Heart right ventricle (tissue), 16 donors: ENCODE data around the gene FHOD3. TPM values are rescaled to one million over a fixed set of nuclear protein-coding genes. Genes with fewer than 3 reads are reported as not detected.
A peak's percentile ranks its signal among the peaks of the same experiment; 100 is the strongest.

Experiments
- ATAC-seq, 8 donors: fragments of 200-7000 bp; cut with Tn5 transposase; one replicate each; pipeline ENCODE4 v1.9.1; 2020; ENCODE audit warnings: mild to moderate bottlenecking in 8 of 8, moderate library complexity in 8 of 8, moderate number of reproducible peaks in 1 of 8
- DNase-seq, 2 donors: peaks; one replicate each; pipeline ENCODE4 v3.0.0-alpha.2; 2020
- H3K27ac ChIP-seq, 10 donors: fragments of 200-600 bp; sonication (generic) in 2 of 10; one replicate each; pipeline versions ENCODE4 v1.5.0 to v1.8.0; 2020 to 2022; ENCODE audit warnings: mild to moderate bottlenecking in 3 of 10
- H3K27me3 ChIP-seq, 7 donors: fragments of 200-600 bp; one replicate each; pipeline ENCODE4 v1.8.0; 2021 to 2022; ENCODE audit warnings: mild to moderate bottlenecking in 2 of 7
- H3K36me3 ChIP-seq, 9 donors: fragments of 200-600 bp; sonication (generic) in 1 of 9; one replicate each; pipeline versions ENCODE4 v1.5.0 to v1.8.0; 2020 to 2022; ENCODE audit warnings: mild to moderate bottlenecking in 2 of 9
- H3K4me1 ChIP-seq, 9 donors: fragments of 200-600 bp; sonication (generic) in 1 of 9; one replicate each; pipeline versions ENCODE4 v1.5.0 to v1.8.0; 2020 to 2022; ENCODE audit warnings: mild to moderate bottlenecking in 4 of 9
- H3K4me3 ChIP-seq, 10 donors: fragments of 200-600 bp; sonication (generic) in 2 of 10; one replicate each; pipeline versions ENCODE4 v1.5.0 to v1.8.0; 2020 to 2022; ENCODE audit warnings: mild to moderate bottlenecking in 7 of 10, moderate library complexity in 2 of 10
- H3K9me3 ChIP-seq, 11 donors: fragments of 200-600 bp in 10 of 11; sonication (generic) in 2 of 11; one replicate each; pipeline versions ENCODE4 v1.5.0 to v1.8.0; 2013 to 2022; ENCODE audit warnings: mild to moderate bottlenecking in 2 of 11, control low read depth in 1 of 11, moderate library complexity in 1 of 11
- WGBS, 2 donors: extraction: QIAGEN DNeasy Blood & Tissue Kit; methylation state at CpG; one replicate each; pipeline ENCODE4 v1.1.7; 2013; ENCODE audit warnings: inconsistent platforms in 1 of 2; 5-methylcytosine and 5-hydroxymethylcytosine counted together
- intact Hi-C, 10 donors: fragments of 100-400 bp; cut with DNase I; formaldehyde crosslinking; loops; one replicate each; pipeline versions ENCODE4 v1.11.1 to v1.14.2; 2022
- polyA plus RNA-seq, 2 donors: library from polyadenylated mRNA; stranded (reverse); fragments of 200-250 nt; gene quantifications; one replicate each; pipeline ENCODE4 v1.2.3, GENCODE V29; 2013
- total RNA-seq, 10 donors: library from RNA; stranded (reverse); fragmentation: NEBNext Ultra II Directional in 3 of 10; extraction: Animal tissue kit (Norgen Biotek cat#: 25700) in 3 of 10; gene quantifications; one replicate each; pipeline versions ENCODE4 v1.2.1 to v1.2.4, GENCODE V29; 2021 to 2023
- TF ChIP-seq, protein P1 (sequence below), 9 donors: fragments of 200-600 bp; sonication (generic) in 2 of 9; IDR thresholded peaks; one replicate each; pipeline versions ENCODE4 v1.5.0 to v1.8.0; 2021 to 2022; ENCODE audit warnings: antibody characterized with exemption in 9 of 9, mild to moderate bottlenecking in 5 of 9, moderate library complexity in 1 of 9
- donor health status: Arrhythmogenic right ventricular cardiomyopathy.
- donor health status: ischemic (EF 13 %, LVEDD 7.1; RV severe dilation, severe dysfunction).
- donor health status: healthy with polysubstance abuse.
- donor health status: DM: no; HTN: yes; CAD: no.
- donor health status: DM: no; HTN: no; CAD: no.
- donor health status: ischemic (EF 25% LVEDD 6.9; RV normal size, moderate dysfunction).
- donor health status: ischemic (EF 25% LVEDD 5.7; RV mildly dilated, moderate dysfunction).
- donor health status: healthy.
- donor health status: DM: yes; HTN: yes; CAD: no.
- donor health status: Ischemic cardiomyopathy.
- donor health status: ischemic (EF 35%, LVEDD 5.7; RV mildly dilated, moderate dysfunction).
- donor health status: nonischemic (EF 11% LVEDD 7.7; RV severe dilation, severe dysfunction).
- donor health status: DM: yes; HTN: yes; CAD: no.
- donor health status: PGD.
- donor health status: ischemic (EF 29% LVEDD 5.4; RV normal size, mild dysfunction).
- donor health status: nonischemic (EF 23%, LVEDD 6.1; RV moderate dilation, normal function).

Gene FHOD3
- total and polyA plus RNA-seq, 12 donors = 81.8 to 484 (median 356) TPM

DNA sequence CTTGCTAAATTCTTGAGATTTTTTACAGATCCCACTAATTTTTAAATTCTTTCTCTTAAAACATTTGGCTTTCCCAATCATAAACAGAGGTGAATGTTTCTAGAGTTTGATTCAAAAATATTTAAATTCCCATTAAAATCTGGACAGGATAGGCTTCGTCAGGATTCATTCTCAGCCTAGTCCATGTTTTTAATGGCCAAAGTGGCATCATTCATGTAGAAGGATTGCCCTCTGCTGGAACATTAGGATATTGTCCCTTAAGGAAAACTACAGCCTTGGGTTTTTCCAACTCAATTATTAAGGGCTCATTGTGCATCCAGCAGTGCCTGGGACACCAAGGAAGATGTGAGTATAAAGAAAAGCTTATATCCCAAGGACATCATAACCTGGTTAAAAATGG lies 459.6 kb downstream of the FHOD3 start:
- intact Hi-C loops = loop anchor here in 9 of 10 donors (2.0 to 10.0 kb wide), 4 partner anchors 62 to 70 kb away; no protein-coding TSS in a partner anchor
- H3K4me1 ChIP-seq = peaks cover 0 to 44% (median 13%) of the 10 kb centered on the region in 9 donors
- 17 to 20% methylated on average over 1 of the region's 1 CpG for WGBS, 2 donors
- TF ChIP-seq, protein P1, sequence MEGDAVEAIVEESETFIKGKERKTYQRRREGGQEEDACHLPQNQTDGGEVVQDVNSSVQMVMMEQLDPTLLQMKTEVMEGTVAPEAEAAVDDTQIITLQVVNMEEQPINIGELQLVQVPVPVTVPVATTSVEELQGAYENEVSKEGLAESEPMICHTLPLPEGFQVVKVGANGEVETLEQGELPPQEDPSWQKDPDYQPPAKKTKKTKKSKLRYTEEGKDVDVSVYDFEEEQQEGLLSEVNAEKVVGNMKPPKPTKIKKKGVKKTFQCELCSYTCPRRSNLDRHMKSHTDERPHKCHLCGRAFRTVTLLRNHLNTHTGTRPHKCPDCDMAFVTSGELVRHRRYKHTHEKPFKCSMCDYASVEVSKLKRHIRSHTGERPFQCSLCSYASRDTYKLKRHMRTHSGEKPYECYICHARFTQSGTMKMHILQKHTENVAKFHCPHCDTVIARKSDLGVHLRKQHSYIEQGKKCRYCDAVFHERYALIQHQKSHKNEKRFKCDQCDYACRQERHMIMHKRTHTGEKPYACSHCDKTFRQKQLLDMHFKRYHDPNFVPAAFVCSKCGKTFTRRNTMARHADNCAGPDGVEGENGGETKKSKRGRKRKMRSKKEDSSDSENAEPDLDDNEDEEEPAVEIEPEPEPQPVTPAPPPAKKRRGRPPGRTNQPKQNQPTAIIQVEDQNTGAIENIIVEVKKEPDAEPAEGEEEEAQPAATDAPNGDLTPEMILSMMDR (IDR thresholded peaks at IDR 0.05) = peak in 8 of 9 donors; percentile 32 to 68 (median 66)
- ATAC-seq = peak in 6 of 8 donors; percentile 32 to 58 (median 57)
- no peaks in the 10 kb centered on the region for H3K27me3 ChIP-seq
- peaks cover 0 to 17% (median 5%) of the 10 kb centered on the region in 9 donors for H3K36me3 ChIP-seq
- no peak overlapping the region for H3K4me3 ChIP-seq
- H3K9me3 ChIP-seq = no peaks in the 10 kb centered on the region
- H3K27ac ChIP-seq = no peak overlapping the region
- DNase-seq = no peak

DNA sequence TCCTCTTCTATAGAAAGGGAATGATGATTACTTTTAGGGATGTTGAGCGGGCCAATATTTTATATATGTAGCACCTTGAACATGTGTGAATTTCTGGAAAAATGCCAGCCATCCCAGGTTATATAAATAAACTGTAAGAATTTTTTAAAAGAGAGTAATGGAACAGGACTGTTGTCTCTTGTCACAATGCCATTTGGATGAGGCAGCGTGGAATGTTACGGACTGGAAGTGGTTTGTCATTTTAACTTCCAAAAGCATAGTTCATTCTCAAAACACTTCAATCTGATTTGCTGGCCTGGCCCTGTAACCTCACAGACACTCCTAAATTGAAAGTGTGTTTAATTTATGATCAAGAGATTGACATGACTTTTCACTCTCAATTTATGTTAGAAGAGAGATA lies 460.5 kb downstream of the FHOD3 start:
- WGBS, 2 donors = 61 to 66% methylated on average over 3 of the region's 3 CpGs
- ATAC-seq = no peak
- no peak for DNase-seq
- H3K36me3 ChIP-seq = peaks cover 0 to 24% (median 5%) of the 10 kb centered on the region in 9 donors
- TF ChIP-seq, protein P1 (IDR thresholded peaks at IDR 0.05) = no peak
- intact Hi-C loops = loop anchor here (2.0 to 10.0 kb wide), 4 partner anchors 63 to 71 kb away; no protein-coding TSS in a partner anchor
- no peak overlapping the region for H3K4me3 ChIP-seq
- peaks cover 0 to 35% (median 9%) of the 10 kb centered on the region in 9 donors for H3K4me1 ChIP-seq
- H3K27ac ChIP-seq = no peak overlapping the region
- H3K27me3 ChIP-seq = no peaks in the 10 kb centered on the region
- no peaks in the 10 kb centered on the region for H3K9me3 ChIP-seq

DNA sequence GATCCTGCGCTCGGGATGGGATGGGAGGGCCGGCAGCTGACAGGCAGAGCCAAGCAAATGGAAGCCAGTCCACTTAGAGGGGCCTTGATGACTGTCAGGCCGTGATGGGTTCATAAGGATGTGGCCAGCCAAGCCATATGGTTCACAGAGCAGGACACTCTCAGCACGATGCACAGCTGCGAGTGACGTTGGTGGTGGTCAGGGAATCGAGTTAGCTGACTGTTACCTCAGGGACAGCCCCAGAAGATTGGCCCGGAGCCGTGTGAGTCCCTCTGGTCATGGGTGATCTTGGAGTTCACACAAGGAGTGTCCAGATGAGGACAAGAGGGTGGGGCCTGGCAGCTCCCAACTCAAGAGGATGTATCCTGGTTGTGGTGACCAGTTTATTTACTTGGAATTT lies 461.1 kb downstream of the FHOD3 start:
- intact Hi-C loops = loop anchor here in 7 of 10 donors (2.0 to 10.0 kb wide), 3 partner anchors 64 to 71 kb away; no protein-coding TSS in a partner anchor
- peaks cover 0 to 29% (median 3%) of the 10 kb centered on the region in 9 donors for H3K4me1 ChIP-seq
- peaks cover 0 to 25% (median 5%) of the 10 kb centered on the region in 9 donors for H3K36me3 ChIP-seq
- DNase-seq (no peak), ATAC-seq (peak in 5 of 8 donors; percentile 23 to 53 (median 37))
- H3K9me3 ChIP-seq = no peaks in the 10 kb centered on the region
- H3K27ac ChIP-seq = no peak overlapping the region
- TF ChIP-seq, protein P1 (IDR thresholded peaks at IDR 0.05) = no peak
- WGBS, 2 donors = 62 to 63% methylated on average over 10 of the region's 10 CpGs
- H3K4me3 ChIP-seq = no peak overlapping the region
- no peaks in the 10 kb centered on the region for H3K27me3 ChIP-seq

DNA sequence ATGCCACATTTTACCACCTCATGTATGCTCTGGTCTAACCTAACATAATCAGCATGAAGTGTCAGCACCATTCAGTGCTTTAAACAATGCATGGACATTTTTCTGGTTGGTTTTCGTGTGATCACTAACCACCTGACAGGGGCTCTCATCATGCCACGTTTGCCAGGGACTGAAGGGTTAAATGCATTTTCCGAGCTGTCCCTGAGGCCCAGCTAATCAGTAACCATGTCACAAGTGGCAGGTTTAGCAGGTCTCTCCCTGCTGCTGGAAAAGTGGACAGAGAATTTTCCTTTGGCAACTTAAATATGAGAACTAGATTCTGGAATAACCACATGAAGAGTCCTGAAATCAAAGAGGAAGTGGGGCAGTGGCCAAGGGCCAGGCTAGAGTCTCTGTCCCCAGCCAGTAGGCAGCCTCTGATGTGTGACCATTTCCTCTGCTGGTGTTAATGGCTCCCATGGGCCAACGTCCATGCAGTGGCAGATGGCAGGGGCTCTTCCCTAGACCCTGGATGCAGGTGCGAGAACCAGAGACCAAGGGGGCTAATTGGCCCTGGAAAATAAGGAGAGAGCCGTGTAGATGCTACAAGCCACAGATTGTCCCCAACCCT lies 461.8 kb downstream of the FHOD3 start:
- DNase-seq (no peak), ATAC-seq (peak in 1 of 8 donors; percentile 29)
- TF ChIP-seq, protein P1 (IDR thresholded peaks at IDR 0.05) = no peak
- Histone ChIP-seq H3K36me3 (peaks cover 0 to 28% (median 5%) of the 10 kb centered on the region in 9 donors), H3K27me3 (no peaks in the 10 kb centered on the region), H3K4me1 (peaks cover 0 to 24% (median 3%) of the 10 kb centered on the region in 9 donors), H3K4me3 (no peak overlapping the region), H3K27ac (no peak overlapping the region), H3K9me3 (no peaks in the 10 kb centered on the region)
- intact Hi-C loops = loop anchor here in 7 of 10 donors (2.0 to 10.0 kb wide), 3 partner anchors 64 to 72 kb away; no protein-coding TSS in a partner anchor
- WGBS, 2 donors = 42 to 49% methylated on average over 6 of the region's 6 CpGs
